GM12874 (cell line): ENCODE data around the gene AFTPH.

Source experiments
- CTCF ChIP-seq: IDR thresholded peaks from 2 replicates; pipeline ENCODE4 v1.5.1; 2011; ENCODE audit warnings: low read depth, mild to moderate bottlenecking, control low read depth, low read length, moderate library complexity; ENCODE audit not compliant: insufficient read depth

AFTPH gene

GRCh38 chr2:64632835-64633819 is 109.0 kb downstream of the AFTPH start:
- TF ChIP-seq CTCF = no peak

GRCh38 chr2:64634345-64635267 is 110.5 kb downstream of the AFTPH start:
- no peak for TF ChIP-seq CTCF

GRCh38 chr2:64635976-64636911 is 112.1 kb downstream of the AFTPH start:
- TF ChIP-seq CTCF = no peak

GRCh38 chr2:64637000-64637635 is 113.0 kb downstream of the AFTPH start:
- TF ChIP-seq CTCF = no peak

GRCh38 chr2:64637931-64638330 is 113.8 kb downstream of the AFTPH start:
- no peak for TF ChIP-seq CTCF

GRCh38 chr2:64638502-64639120 is 114.5 kb downstream of the AFTPH start:
- no peak for TF ChIP-seq CTCF
